HepG2 (cell line): Measurements from ENCODE around the gene PLA2G2A. TPM values are rescaled to one million over a fixed set of nuclear protein-coding genes. Genes with fewer than 3 reads are reported as not detected.

Experiments used
- ETV5 ChIP-seq: IDR thresholded peaks from 2 replicates; pipeline ENCODE4 v1.6.1; 2018; ENCODE audit warnings: missing biosample characterization, missing genetic modification reagents, inconsistent platforms, borderline replicate concordance
- GABPA ChIP-seq, 2 experiments: IDR thresholded peaks; 2 replicates each; pipeline ENCODE4 v1.6.1; 2011 to 2016; ENCODE audit warnings: low read depth in 2 of 2, low read length in 1 of 2, missing biosample characterization in 1 of 2, missing genetic modification characterization in 1 of 2
- GATAD1 ChIP-seq: IDR thresholded peaks from 2 replicates; pipeline ENCODE4 v1.6.1; 2016; ENCODE audit warnings: missing genetic modification reagents, missing compliant biosample characterization
- IRF9 ChIP-seq: sonication (generic); formaldehyde crosslinking; IDR thresholded peaks from 2 replicates; pipeline ENCODE4 v1.8.0; 2022; ENCODE audit warnings: missing genetic modification reagents, mild to moderate bottlenecking, borderline replicate concordance
- NFYB ChIP-seq: sonication (generic); formaldehyde crosslinking; IDR thresholded peaks from 2 replicates; pipeline ENCODE4 v1.4.0; 2020; ENCODE audit warnings: missing genetic modification reagents
- NONO ChIP-seq, 2 experiments: fragments of 450-650 bp in 1 of 2; sonication (generic) in 1 of 2; formaldehyde crosslinking in 1 of 2; IDR thresholded peaks in 1 of 2; conservative IDR thresholded peaks in 1 of 2; 2 replicates each; pipeline versions ENCODE4 v1.6.1 to v1.8.0; 2017 to 2022; ENCODE audit warnings: mild to moderate bottlenecking in 1 of 2, missing genetic modification reagents in 1 of 2, moderate library complexity in 1 of 2
- PHF21A ChIP-seq: sonication (generic); formaldehyde crosslinking; IDR thresholded peaks from 2 replicates; pipeline ENCODE4 v1.5.0; 2020; ENCODE audit warnings: mild to moderate bottlenecking, missing genetic modification reagents
- POLR2AphosphoS2 ChIP-seq: IDR thresholded peaks from 2 replicates; pipeline ENCODE4 v1.6.1; 2011; ENCODE audit warnings: low read depth, low read length, improper control_type of control experiment
- POLR2G ChIP-seq: fragments of 200-400 bp; formaldehyde crosslinking; IDR thresholded peaks from 2 replicates; pipeline ENCODE4 v1.6.1; 2018; ENCODE audit warnings: mild to moderate bottlenecking, low read depth, low read length, moderate library complexity
- RBFOX2 ChIP-seq: fragments of 200-400 bp; formaldehyde crosslinking; IDR thresholded peaks from 2 replicates; pipeline ENCODE4 v1.6.1; 2017; ENCODE audit warnings: low read depth, mild to moderate bottlenecking, low read length
- REST ChIP-seq, 2 experiments: IDR thresholded peaks; 2 replicates each; pipeline ENCODE4 v1.6.1; 2011 to 2012; ENCODE audit warnings: low read length in 2 of 2, borderline replicate concordance in 1 of 2, low read depth in 1 of 2, mild to moderate bottlenecking in 1 of 2, moderate library complexity in 1 of 2
- SAP130 ChIP-seq: IDR thresholded peaks from 2 replicates; pipeline ENCODE4 v1.6.1; 2016; ENCODE audit warnings: low read depth
- TFDP1 ChIP-seq: IDR thresholded peaks from 2 replicates; pipeline ENCODE4 v1.6.1; 2016; ENCODE audit warnings: missing compliant biosample characterization, missing genetic modification reagents, borderline replicate concordance
- YEATS4 ChIP-seq: sonication (generic); formaldehyde crosslinking; IDR thresholded peaks from 2 replicates; pipeline ENCODE4 v1.4.0; 2020; ENCODE audit warnings: missing genetic modification reagents, borderline replicate concordance
- ZBTB43 ChIP-seq: sonication (generic); formaldehyde crosslinking; conservative IDR thresholded peaks from 2 replicates; pipeline ENCODE4 v1.4.0; 2020; ENCODE audit warnings: missing genetic modification reagents
- ZFP1 ChIP-seq: IDR thresholded peaks from 2 replicates; pipeline ENCODE4 v1.6.1; 2016
- ZNF644 ChIP-seq: IDR thresholded peaks from 2 replicates; pipeline ENCODE4 v1.6.1; 2016; ENCODE audit warnings: low read depth
- polyA plus RNA-seq, 8 experiments: library from polyadenylated mRNA; depleted of rRNA in 3 of 8; stranded (reverse) in 7 of 8; unstranded in 1 of 8; fragments of >200 nt; fragmentation: Illumina TruSeq in 4 of 8; extraction: Trizol in 4 of 8; gene quantifications; 2 replicates each; pipeline versions ENCODE4 v1.2.1 to v1.2.3, GENCODE V29; 2011 to 2016; ENCODE audit warnings: low read depth in 4 of 8, missing spikeins in 1 of 8, mixed read lengths in 1 of 8; ENCODE audit not compliant: insufficient read depth in 1 of 8
- total RNA-seq, 5 experiments: library from RNA; depleted of rRNA; stranded (reverse); fragments of >200 nt; fragmentation: Illumina TruSeq; extraction: Trizol; gene quantifications; 2 replicates each; pipeline ENCODE4 v1.2.3, GENCODE V29; 2016; ENCODE audit warnings: low read depth in 1 of 5

The PLA2G2A gene
- total and polyA plus RNA-seq, 2 of the 13 experiments (the other 11 are each of a cell fraction or from before 2014, with no cell fraction given): 0.35 to 30.3 TPM

GRCh38 chr1:19926296-19927129 is 52.9 kb downstream of the PLA2G2A start (continued):
- TF ChIP-seq TFDP1 (CRISPR knock-in tag): 0 out of 2 replicates have a peak, but pooled peaks have one; percentile 17
- TF ChIP-seq IRF9: no peak
- peak; percentile 40; the same call in 1 of the 2 replicates for TF ChIP-seq ETV5 (CRISPR knock-in tag)
- no peak; the same call in 1 of the 2 replicates for TF ChIP-seq ZBTB43
- TF ChIP-seq SAP130: peak; percentile 37; the same call in 1 of the 2 replicates
- TF ChIP-seq RBFOX2: peak; percentile 41; the same call in 1 of the 2 replicates
- no peak for TF ChIP-seq YEATS4 (CRISPR knock-in tag)
- TF ChIP-seq NFYB: no peak
- TF ChIP-seq NONO (IDR thresholded peaks at IDR 0.05): no peak
- TF ChIP-seq NONO (CRISPR knock-in tag; conservative IDR thresholded peaks at IDR 0.05): no peak
- no peak for TF ChIP-seq POLR2AphosphoS2
- TF ChIP-seq GABPA (IDR thresholded peaks at IDR 0.05; ENCODE audit: low read depth, low read length): no peak
- 0 out of 2 replicates have a peak, but pooled peaks have one; percentile 18 for TF ChIP-seq GABPA (CRISPR knock-in tag; IDR thresholded peaks at IDR 0.05; ENCODE audit: low read depth)
- TF ChIP-seq PHF21A (CRISPR knock-in tag): peak; percentile 63
- peak; percentile 17; the same call in 1 of the 2 replicates for TF ChIP-seq POLR2G
- 0 out of 4 replicates have a peak, but pooled peaks of 1 of the 2 experiments have one; percentile 20 for TF ChIP-seq REST (IDR thresholded peaks at IDR 0.05; ENCODE audit: borderline replicate concordance in 1 of 2, low read depth in 1 of 2, low read length in 2 of 2)
- TF ChIP-seq ZFP1 (CRISPR knock-in tag): no peak
- peak; percentile 84 for TF ChIP-seq ZNF644
- no peak for TF ChIP-seq GATAD1 (CRISPR knock-in tag)
